ENCODE data around the gene NFIB. TPM values are rescaled to one million over a fixed set of nuclear protein-coding genes. Genes with fewer than 3 reads are reported as not detected.

The NFIB gene
- total RNA-seq, 2 experiments from 2014 or later = 13.7 to 25.1 TPM

- CTCF ChIA-PET (ENCODE audit: unreplicated experiment) = no interaction called here
- H3K4me2 ChIP-seq (ENCODE audit: low read length) = no peak overlapping the region
- TF ChIP-seq EZH2phosphoT487 (IDR thresholded peaks at IDR 0.05; ENCODE audit: borderline replicate concordance, low read depth, low read length) (no peak), CTCF (conservative IDR thresholded peaks at IDR 0.05; ENCODE audit: low read length) (no peak)
Measured at GRCh38 chr9:14256588-14256987, 57.4 kb downstream of the NFIB start.

GRCh38 chr9:14251154-14252071 is 62.5 kb downstream of the NFIB start:
- BruUV-seq (replicated peaks) = no TSS peak

More at GRCh38 chr9:14256588-14256987, 57.4 kb downstream of the NFIB start:
- no peaks in the 10 kb centered on the region for H3K79me2 ChIP-seq (ENCODE audit: insufficient read depth, low read depth, low read length)
- no peak overlapping the region for H3K4me3 ChIP-seq (ENCODE audit: low read depth, low read length, poor library complexity, severe bottlenecking)
- no TSS peak for BruUV-seq (replicated peaks)
- H3K36me3 ChIP-seq (ENCODE audit: insufficient read depth, low read length) = no peaks in the 10 kb centered on the region; the same call in 1 of the 2 replicates
- DNase-seq (ENCODE audit: low spot score) = no peak
- POLR2A ChIA-PET = interaction anchor here (0.9 to 1.2 kb wide), 3 partner anchors 9 to 14 kb away, joined by 3 to 4 read pairs (median 3); no protein-coding TSS in a partner anchor
- no peaks in the 10 kb centered on the region for H3K9me2 ChIP-seq (ENCODE audit: insufficient read depth, low read length)
- H3K9me3 ChIP-seq (ENCODE audit: low read length) = no peaks in the 10 kb centered on the region
- H4K20me1 ChIP-seq (ENCODE audit: insufficient read depth, low read length) = no peaks in the 10 kb centered on the region
- H3K4me1 ChIP-seq (ENCODE audit: insufficient read depth, low read length, poor library complexity, severe bottlenecking) = no peaks in the 10 kb centered on the region
- intact Hi-C loops (cut with micrococcal nuclease; ENCODE audit: unreplicated experiment) = no loop called here
- H2AFZ ChIP-seq (ENCODE audit: low read length) = no peak overlapping the region
- H3K27ac ChIP-seq (ENCODE audit: low read depth, low read length, poor library complexity, severe bottlenecking) = no peak overlapping the region

More at GRCh38 chr9:14251154-14252071, 62.5 kb downstream of the NFIB start:
- H3K36me3 ChIP-seq (ENCODE audit: insufficient read depth, low read length) = no peaks in the 10 kb centered on the region; the same call in 1 of the 2 replicates
- no peak overlapping the region for H3K4me2 ChIP-seq (ENCODE audit: low read length)
- H4K20me1 ChIP-seq (ENCODE audit: insufficient read depth, low read length) = no peaks in the 10 kb centered on the region
- no peaks in the 10 kb centered on the region for H3K4me1 ChIP-seq (ENCODE audit: insufficient read depth, low read length, poor library complexity, severe bottlenecking)
- H3K9me3 ChIP-seq (ENCODE audit: low read length) = no peaks in the 10 kb centered on the region
- no peak overlapping the region for H3K27ac ChIP-seq (ENCODE audit: low read depth, low read length, poor library complexity, severe bottlenecking)
- DNase-seq (ENCODE audit: low spot score) = no peak
- TF ChIP-seq CTCF (conservative IDR thresholded peaks at IDR 0.05; ENCODE audit: low read length) = no peak
- TF ChIP-seq EZH2phosphoT487 (IDR thresholded peaks at IDR 0.05; ENCODE audit: borderline replicate concordance, low read depth, low read length) = no peak
- H2AFZ ChIP-seq (ENCODE audit: low read length) = no peak overlapping the region
- no peak overlapping the region for H3K4me3 ChIP-seq (ENCODE audit: low read depth, low read length, poor library complexity, severe bottlenecking)
- POLR2A ChIA-PET = interaction anchor here (1.1 kb wide), 1 partner anchor 56 kb away, joined by 3 read pairs; no protein-coding TSS in a partner anchor
- intact Hi-C loops (cut with micrococcal nuclease; ENCODE audit: unreplicated experiment) = no loop called here
- no peaks in the 10 kb centered on the region for H3K79me2 ChIP-seq (ENCODE audit: insufficient read depth, low read depth, low read length)
- CTCF ChIA-PET (ENCODE audit: unreplicated experiment) = no interaction called here
- H3K9me2 ChIP-seq (ENCODE audit: insufficient read depth, low read length) = no peaks in the 10 kb centered on the region
